Spleen (tissue), 7 donors: ENCODE data around the gene FGF13.

ENCODE experiments used
- POLR2AphosphoS5 ChIP-seq, 3 donors: sonication (generic); formaldehyde crosslinking; IDR thresholded peaks; one replicate each; pipeline ENCODE4 v1.5.1; 2017; ENCODE audit warnings: antibody characterized with exemption in 3 of 3
- TF ChIP-seq, protein P1 (sequence below), 11 experiments: fragments of 200-600 bp in 7 of 11; fragments of 450-650 bp in 4 of 11; sonication (generic) in 4 of 11; IDR thresholded peaks in 8 of 11; conservative IDR thresholded peaks in 3 of 11; 1 replicate in 7 of 11; 2 replicates in 4 of 11; pipeline versions ENCODE4 v1.4.0 to v1.8.0; 2016 to 2021; ENCODE audit warnings: antibody characterized with exemption in 11 of 11, inconsistent platforms in 4 of 11, mild to moderate bottlenecking in 1 of 11
- donor health status: DM: no; HTN: no; CAD: no; lungs with moderate emphysema.
- donor health status: DM: no; HTN: no; CAD: no.
- donor health status: DM: no; HTN: no; CAD: no.

DNA sequence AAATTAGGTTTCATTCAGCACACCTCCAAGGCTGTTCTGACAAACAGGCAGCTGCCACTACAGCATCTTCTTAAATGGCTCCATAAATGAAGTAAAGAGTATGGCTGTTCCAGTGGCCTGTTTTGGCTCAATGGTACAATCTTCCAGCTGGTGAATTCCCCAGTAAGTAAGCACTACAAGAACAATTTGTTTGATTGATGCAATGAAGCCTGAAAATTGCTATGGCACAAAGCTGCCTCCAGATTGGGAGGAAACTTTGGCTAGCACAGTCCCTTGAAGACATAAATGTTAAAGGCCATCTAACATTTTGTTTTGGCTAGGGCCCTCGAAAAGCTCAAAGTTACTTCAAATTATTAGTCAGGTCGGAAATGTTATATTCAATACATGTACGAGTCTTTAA is 47.5 kb downstream of the FGF13 start:
- TF ChIP-seq, protein P1, sequence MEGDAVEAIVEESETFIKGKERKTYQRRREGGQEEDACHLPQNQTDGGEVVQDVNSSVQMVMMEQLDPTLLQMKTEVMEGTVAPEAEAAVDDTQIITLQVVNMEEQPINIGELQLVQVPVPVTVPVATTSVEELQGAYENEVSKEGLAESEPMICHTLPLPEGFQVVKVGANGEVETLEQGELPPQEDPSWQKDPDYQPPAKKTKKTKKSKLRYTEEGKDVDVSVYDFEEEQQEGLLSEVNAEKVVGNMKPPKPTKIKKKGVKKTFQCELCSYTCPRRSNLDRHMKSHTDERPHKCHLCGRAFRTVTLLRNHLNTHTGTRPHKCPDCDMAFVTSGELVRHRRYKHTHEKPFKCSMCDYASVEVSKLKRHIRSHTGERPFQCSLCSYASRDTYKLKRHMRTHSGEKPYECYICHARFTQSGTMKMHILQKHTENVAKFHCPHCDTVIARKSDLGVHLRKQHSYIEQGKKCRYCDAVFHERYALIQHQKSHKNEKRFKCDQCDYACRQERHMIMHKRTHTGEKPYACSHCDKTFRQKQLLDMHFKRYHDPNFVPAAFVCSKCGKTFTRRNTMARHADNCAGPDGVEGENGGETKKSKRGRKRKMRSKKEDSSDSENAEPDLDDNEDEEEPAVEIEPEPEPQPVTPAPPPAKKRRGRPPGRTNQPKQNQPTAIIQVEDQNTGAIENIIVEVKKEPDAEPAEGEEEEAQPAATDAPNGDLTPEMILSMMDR (IDR thresholded peaks at IDR 0.05 in 8 of 11, conservative IDR thresholded peaks at IDR 0.05 in 3 of 11), result no peak
- no peak for TF ChIP-seq POLR2AphosphoS5 (IDR thresholded peaks at IDR 0.05)
